GM20000 (cell line): Measurements from ENCODE around the gene TBC1D16.

Experiments used
- DNase-seq: peaks from one replicate; pipeline ENCODE4 v3.0.0; 2012; ENCODE audit warnings: low spot score
- TF ChIP-seq, protein P1 (sequence below): IDR thresholded peaks from 2 replicates; pipeline ENCODE4 v1.5.1; 2012; ENCODE audit warnings: mild to moderate bottlenecking, control low read depth; ENCODE audit errors: extremely low read depth, missing control alignments

The TBC1D16 gene

GRCh38 chr17:79992649-79993389, 42.9 kb downstream of the TBC1D16 start:
- TF ChIP-seq, protein P1, sequence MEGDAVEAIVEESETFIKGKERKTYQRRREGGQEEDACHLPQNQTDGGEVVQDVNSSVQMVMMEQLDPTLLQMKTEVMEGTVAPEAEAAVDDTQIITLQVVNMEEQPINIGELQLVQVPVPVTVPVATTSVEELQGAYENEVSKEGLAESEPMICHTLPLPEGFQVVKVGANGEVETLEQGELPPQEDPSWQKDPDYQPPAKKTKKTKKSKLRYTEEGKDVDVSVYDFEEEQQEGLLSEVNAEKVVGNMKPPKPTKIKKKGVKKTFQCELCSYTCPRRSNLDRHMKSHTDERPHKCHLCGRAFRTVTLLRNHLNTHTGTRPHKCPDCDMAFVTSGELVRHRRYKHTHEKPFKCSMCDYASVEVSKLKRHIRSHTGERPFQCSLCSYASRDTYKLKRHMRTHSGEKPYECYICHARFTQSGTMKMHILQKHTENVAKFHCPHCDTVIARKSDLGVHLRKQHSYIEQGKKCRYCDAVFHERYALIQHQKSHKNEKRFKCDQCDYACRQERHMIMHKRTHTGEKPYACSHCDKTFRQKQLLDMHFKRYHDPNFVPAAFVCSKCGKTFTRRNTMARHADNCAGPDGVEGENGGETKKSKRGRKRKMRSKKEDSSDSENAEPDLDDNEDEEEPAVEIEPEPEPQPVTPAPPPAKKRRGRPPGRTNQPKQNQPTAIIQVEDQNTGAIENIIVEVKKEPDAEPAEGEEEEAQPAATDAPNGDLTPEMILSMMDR: no peak
- DNase-seq: no peak

DNA sequence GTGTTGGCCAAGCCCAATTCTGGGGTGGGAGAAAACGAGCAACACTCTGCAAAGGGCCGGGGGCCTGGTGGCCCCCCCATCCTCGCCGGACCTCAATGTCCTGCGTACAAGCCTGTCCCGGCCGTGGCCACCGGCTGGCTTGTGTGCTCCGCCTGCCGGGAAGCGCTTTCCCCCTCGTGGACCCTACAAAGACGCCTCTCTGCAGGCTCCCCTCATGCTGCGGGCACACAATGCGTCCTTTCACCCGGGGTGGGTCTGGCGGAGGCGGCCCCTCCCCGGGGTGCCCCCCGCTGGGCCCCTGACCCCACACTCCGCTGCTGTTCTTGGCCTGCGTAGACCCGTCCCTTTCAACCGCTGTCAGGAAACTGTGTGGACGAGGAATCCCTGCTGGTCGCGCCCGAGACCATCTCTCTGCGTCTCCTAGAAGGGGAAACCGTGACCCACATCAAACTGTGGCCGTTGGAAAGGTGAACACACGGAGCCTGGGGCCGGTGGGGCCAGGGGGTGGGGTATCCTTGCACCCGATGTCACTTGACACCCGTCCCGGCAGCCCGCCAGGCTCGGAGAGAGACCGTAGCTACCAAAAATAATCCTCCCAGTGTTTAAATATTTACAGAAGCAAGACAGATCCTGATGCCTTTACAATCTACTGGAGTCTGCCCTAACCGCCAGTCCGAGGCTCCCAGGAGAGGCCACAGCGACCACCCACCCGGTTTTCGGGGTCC, 43.6 kb downstream of the TBC1D16 start:
- DNase-seq: no peak
- TF ChIP-seq, protein P1: no peak

DNA sequence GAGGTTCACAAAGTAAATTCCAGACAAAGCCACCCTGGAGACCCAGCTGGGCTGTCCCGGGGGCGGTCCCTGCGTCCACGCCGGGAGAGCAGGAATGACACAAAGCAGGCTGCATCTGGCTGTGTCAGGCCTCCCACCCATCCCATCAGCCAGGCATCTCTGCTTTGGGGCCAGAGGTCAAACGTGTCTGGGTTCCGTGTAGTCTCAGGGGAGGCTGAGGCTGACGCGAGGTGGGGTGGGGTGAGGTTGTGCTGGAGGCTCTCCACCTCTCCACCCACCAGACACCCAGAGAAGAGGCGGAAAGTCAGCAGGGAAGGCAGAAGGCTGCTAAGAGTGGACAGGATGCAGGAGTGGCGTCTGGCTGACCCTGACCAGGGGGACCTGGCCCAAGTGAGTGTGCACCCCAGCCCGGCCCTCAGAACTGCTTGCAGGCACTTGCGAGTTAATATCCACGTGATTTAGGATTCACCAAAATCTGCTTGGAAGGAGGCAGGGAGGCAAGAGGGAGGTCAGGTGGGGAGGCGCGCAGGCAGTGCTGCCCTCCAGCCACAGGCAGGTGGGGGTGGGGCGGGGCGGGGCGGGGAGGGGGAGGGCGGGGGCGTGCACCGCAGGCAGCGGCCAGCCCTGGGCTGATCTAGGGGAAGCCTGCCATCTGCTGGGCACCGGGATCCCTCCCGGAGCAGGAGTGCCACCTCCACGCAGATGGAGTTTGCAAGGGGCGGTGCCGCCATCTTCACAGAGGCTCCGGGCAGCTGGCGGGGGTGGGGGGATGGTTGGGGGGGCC, 44.3 kb downstream of the TBC1D16 start:
- peak; percentile 83 for DNase-seq
- TF ChIP-seq, protein P1: peak; percentile 31

- no peak for DNase-seq
- TF ChIP-seq, protein P1: no peak
Observed at GRCh38 chr17:79990704-79991103, 45.0 kb downstream of the TBC1D16 start.

GRCh38 chr17:79990051-79990592, 45.5 kb downstream of the TBC1D16 start:
- no peak for DNase-seq
- TF ChIP-seq, protein P1: no peak

- TF ChIP-seq, protein P1: no peak
- no peak for DNase-seq
Observed at GRCh38 chr17:79989106-79989835, 46.4 kb downstream of the TBC1D16 start.
